HG02938 (cell line): ENCODE results near the gene CUL2.

ENCODE experiments used
- ATAC-seq: cut with Tn5 transposase; IDR thresholded peaks from one replicate; pipeline ENCODE4 v1.9.1; 2021; ENCODE audit warnings: mild to moderate bottlenecking, moderate library complexity; ENCODE audit not compliant: unreplicated experiment

CUL2 gene

GRCh38 chr10:35090162-35090954 is at the start of gene CUL2:
CUL2 (minus strand) TSS chr10:35090341; CDS start chr10:35071317, 19,024 bp downstream.
- peak; percentile 89 for ATAC-seq

- ATAC-seq = peak; percentile 50
Measured at GRCh38 chr10:35136263-35136815, 46.2 kb upstream of the CUL2 start.

- no peak for ATAC-seq
Measured at GRCh38 chr10:35135861-35136260, 45.7 kb upstream of the CUL2 start.

- ATAC-seq = no peak
Measured at GRCh38 chr10:35133586-35133985, 43.4 kb upstream of the CUL2 start.

GRCh38 chr10:35132727-35133126 is 42.6 kb upstream of the CUL2 start:
- no peak for ATAC-seq

- no peak for ATAC-seq
Measured at GRCh38 chr10:35130663-35131062, 40.5 kb upstream of the CUL2 start.

GRCh38 chr10:35129185-35129674 is 39.1 kb upstream of the CUL2 start:
- no peak for ATAC-seq

- no peak for ATAC-seq
Measured at GRCh38 chr10:35127289-35127891, 37.2 kb upstream of the CUL2 start.

GRCh38 chr10:35126530-35127288 is 36.6 kb upstream of the CUL2 start, which contains the start of gene CREM:
CREM (plus strand) TSS chr10:35126846; CDS start chr10:35137836, 10,990 bp downstream.
- peak; percentile 70 for ATAC-seq

- peak; percentile 10 for ATAC-seq
Measured at GRCh38 chr10:35126062-35126529, 36.0 kb upstream of the CUL2 start.

- no peak for ATAC-seq
Measured at GRCh38 chr10:35124540-35124939, 34.4 kb upstream of the CUL2 start.

GRCh38 chr10:35119378-35119777 is 29.2 kb upstream of the CUL2 start:
- ATAC-seq = no peak

GRCh38 chr10:35112571-35112970 is 22.4 kb upstream of the CUL2 start:
- ATAC-seq = no peak

GRCh38 chr10:35103882-35104281 is 13.7 kb upstream of the CUL2 start:
- ATAC-seq = no peak

- no peak for ATAC-seq
Measured at GRCh38 chr10:35097510-35097909, 7.4 kb upstream of the CUL2 start.

GRCh38 chr10:35096312-35096711 is 6.2 kb upstream of the CUL2 start:
- ATAC-seq = no peak

- no peak for ATAC-seq
Measured at GRCh38 chr10:35092851-35093250, 2.7 kb upstream of the CUL2 start.

- no peak for ATAC-seq
Measured at GRCh38 chr10:35091994-35092790, 2.1 kb upstream of the CUL2 start.

- peak; percentile 35 for ATAC-seq
Measured at GRCh38 chr10:35089611-35090161, 455 bp downstream of the CUL2 start.

- no peak for ATAC-seq
Measured at GRCh38 chr10:35083242-35083641, 6.9 kb downstream of the CUL2 start.
